Measurements from ENCODE around the gene MAP1S. TPM values are rescaled to one million over a fixed set of nuclear protein-coding genes. Genes with fewer than 3 reads are reported as not detected.

The MAP1S gene
- total RNA-seq, 1 donor from 2014 or later, result 30.2 TPM

DNA sequence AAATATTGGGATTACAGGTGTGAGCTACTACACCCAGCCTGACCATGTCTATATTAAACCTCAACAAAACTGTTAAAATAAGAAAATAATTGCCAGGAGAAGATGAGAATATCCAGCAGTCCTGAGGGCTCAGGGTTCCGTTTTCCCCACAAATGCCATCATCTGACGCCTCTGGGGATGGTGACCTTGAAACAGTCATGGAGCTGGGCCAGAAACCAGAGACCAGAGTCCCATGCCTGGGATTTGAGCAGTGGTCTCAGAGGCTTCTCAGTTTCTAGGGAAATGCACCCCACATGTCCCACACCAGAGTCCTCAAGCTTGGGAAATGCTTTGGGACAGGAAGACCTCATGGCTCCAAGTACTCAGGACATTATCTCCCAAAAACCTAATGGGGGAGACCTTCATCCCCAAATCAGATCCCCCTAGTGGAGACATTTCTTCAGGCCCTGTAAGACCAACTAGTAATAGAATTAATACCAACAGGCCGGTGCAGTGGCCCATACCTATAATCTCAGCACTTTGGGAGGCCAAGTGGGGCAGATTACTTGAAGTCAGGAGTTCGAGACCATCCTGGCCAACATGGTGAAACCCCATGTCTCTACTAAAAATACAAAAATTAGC lies 2.9 kb upstream of the MAP1S start:
- H3K9me3 ChIP-seq, result no peaks in the 10 kb centered on the region
- H3K4me1 ChIP-seq, result peaks cover 39% of the 10 kb centered on the region
- DNase-seq (ENCODE audit: extremely low spot score in 2 of 2), result no peak
- intact Hi-C loops (cut with DNase I), result no loop called here
- no peaks in the 10 kb centered on the region for H3K27me3 ChIP-seq
- no peak overlapping the region for H3K4me3 ChIP-seq
- TF ChIP-seq CTCF (IDR thresholded peaks at IDR 0.05), result no peak
- TF ChIP-seq POLR2AphosphoS5 (IDR thresholded peaks at IDR 0.05; ENCODE audit: insufficient read depth in 1 of 2, low read depth in 1 of 2), result no peak
- no peak for TF ChIP-seq POLR2A (IDR thresholded peaks at IDR 0.05)
- H3K27ac ChIP-seq, result no peak overlapping the region
- no peaks in the 10 kb centered on the region for H3K36me3 ChIP-seq

GRCh38 chr19:17718550-17718946 lies 732 bp upstream of the MAP1S start:
- intact Hi-C loops (cut with DNase I), result no loop called here
- peaks cover 49% of the 10 kb centered on the region for H3K4me1 ChIP-seq

DNA sequence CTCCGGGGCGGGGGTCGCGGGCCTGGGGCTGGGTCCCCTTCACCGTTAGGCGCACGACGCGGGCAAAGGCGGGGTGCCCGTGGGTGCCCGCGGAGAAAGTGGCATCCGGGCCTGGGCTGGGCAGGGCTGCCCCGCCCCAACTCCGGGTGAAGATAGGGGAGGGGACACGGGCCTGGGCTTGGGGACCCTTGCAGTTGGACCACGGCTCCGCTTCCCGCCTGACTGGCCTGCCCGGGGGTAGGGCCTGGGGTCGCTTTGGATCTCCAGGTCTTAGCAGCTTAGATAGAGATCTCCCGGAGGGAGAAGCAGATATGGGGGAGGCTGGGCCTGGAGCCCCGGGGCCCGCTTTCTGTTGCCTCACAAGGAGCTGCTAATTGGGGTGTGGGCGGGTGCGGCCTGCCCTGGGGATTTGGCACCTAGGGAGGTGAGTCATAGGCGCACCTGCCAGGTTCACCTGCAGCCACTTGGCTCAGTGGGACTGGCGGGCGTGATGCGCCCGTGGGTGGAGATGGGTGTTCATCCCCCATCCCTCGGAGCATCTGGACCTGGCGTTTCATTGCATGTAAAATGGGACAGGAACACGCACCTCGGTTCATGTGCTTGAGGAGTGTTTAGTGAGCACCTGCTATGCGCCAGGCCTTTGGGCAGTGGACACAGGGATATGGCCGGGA lies 585 bp downstream of the MAP1S start:
- Histone ChIP-seq H3K27me3 (no peaks in the 10 kb centered on the region), H3K4me3 (peak overlapping the region; percentile 85 to 98), H3K27ac (peak overlapping the region; percentile 53), H3K9me3 (no peaks in the 10 kb centered on the region), H3K4me1 (peaks cover 49% of the 10 kb centered on the region), H3K36me3 (peaks cover 0 to 14% of the 10 kb centered on the region in 2 donors)
- TF ChIP-seq POLR2AphosphoS5 (IDR thresholded peaks at IDR 0.05; ENCODE audit: insufficient read depth in 1 of 2, low read depth in 1 of 2) (no peak), CTCF (IDR thresholded peaks at IDR 0.05) (no peak), POLR2A (IDR thresholded peaks at IDR 0.05) (no peak)
- DNase-seq (ENCODE audit: extremely low spot score in 2 of 2), result no peak
- intact Hi-C loops (cut with DNase I), result no loop called here

More at GRCh38 chr19:17718550-17718946, 732 bp upstream of the MAP1S start:
- no peak for DNase-seq (ENCODE audit: extremely low spot score in 2 of 2)
- Histone ChIP-seq H3K27ac (no peak overlapping the region), H3K4me3 (no peak overlapping the region), H3K9me3 (no peaks in the 10 kb centered on the region), H3K27me3 (no peaks in the 10 kb centered on the region), H3K36me3 (peaks cover 0 to under 1% of the 10 kb centered on the region in 2 donors)
- no peak for TF ChIP-seq POLR2A (IDR thresholded peaks at IDR 0.05)
- no peak for TF ChIP-seq CTCF (IDR thresholded peaks at IDR 0.05)
- TF ChIP-seq POLR2AphosphoS5 (IDR thresholded peaks at IDR 0.05; ENCODE audit: insufficient read depth in 1 of 2, low read depth in 1 of 2), result no peak

DNA sequence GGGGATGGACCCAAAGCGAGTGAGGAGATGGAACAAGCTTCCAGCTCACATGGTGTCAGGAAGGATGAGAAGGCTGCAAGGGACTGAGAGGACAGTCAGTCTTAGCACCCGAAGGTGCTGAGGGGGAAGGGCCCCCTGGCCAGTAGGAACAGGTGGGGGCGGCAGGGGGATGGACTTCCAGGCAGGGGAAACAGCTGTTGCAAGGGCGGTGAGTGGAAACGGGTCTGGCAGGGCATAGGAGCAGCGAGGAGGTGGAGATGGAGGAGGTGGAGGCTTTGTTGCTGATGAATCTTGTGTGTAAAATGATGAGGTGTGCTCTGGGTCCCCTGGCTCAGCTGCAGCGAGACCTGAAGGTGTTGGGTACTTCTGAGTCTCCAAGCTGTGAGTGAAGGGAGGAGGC lies 1.2 kb downstream of the MAP1S start:
- TF ChIP-seq POLR2AphosphoS5 (IDR thresholded peaks at IDR 0.05; ENCODE audit: insufficient read depth in 1 of 2, low read depth in 1 of 2) (no peak), CTCF (IDR thresholded peaks at IDR 0.05) (no peak), POLR2A (IDR thresholded peaks at IDR 0.05) (no peak)
- peak overlapping the region; percentile 85 to 98 for H3K4me3 ChIP-seq
- peaks cover 0 to 19% of the 10 kb centered on the region in 2 donors for H3K36me3 ChIP-seq
- peak overlapping the region; percentile 53 for H3K27ac ChIP-seq
- H3K4me1 ChIP-seq, result peaks cover 49% of the 10 kb centered on the region
- intact Hi-C loops (cut with DNase I), result no loop called here
- no peak for DNase-seq (ENCODE audit: extremely low spot score in 2 of 2)
- H3K27me3 ChIP-seq, result no peaks in the 10 kb centered on the region
- H3K9me3 ChIP-seq, result no peaks in the 10 kb centered on the region

- Histone ChIP-seq H3K4me3 (peak overlapping the region; percentile 85 to 98), H3K27ac (no peak overlapping the region), H3K27me3 (no peaks in the 10 kb centered on the region), H3K9me3 (no peaks in the 10 kb centered on the region), H3K36me3 (peaks cover 0 to 27% of the 10 kb centered on the region in 2 donors), H3K4me1 (peaks cover 49% of the 10 kb centered on the region)
- intact Hi-C loops (cut with DNase I), result no loop called here
- DNase-seq (ENCODE audit: extremely low spot score in 2 of 2), result no peak
- TF ChIP-seq POLR2A (IDR thresholded peaks at IDR 0.05) (no peak), POLR2AphosphoS5 (IDR thresholded peaks at IDR 0.05; ENCODE audit: insufficient read depth in 1 of 2, low read depth in 1 of 2) (no peak), CTCF (IDR thresholded peaks at IDR 0.05) (no peak)
Observed at GRCh38 chr19:17721111-17721628, 1.9 kb downstream of the MAP1S start.

Measured in vagina (tissue), 2 donors.